ENCODE measurements around the gene CD40.

Gene CD40

GRCh38 chr20:46122516-46123481 is 4.7 kb downstream of the CD40 start:
- no peak for DNase-seq (ENCODE audit: low read depth in 1 of 2, low spot score in 1 of 2)

DNA sequence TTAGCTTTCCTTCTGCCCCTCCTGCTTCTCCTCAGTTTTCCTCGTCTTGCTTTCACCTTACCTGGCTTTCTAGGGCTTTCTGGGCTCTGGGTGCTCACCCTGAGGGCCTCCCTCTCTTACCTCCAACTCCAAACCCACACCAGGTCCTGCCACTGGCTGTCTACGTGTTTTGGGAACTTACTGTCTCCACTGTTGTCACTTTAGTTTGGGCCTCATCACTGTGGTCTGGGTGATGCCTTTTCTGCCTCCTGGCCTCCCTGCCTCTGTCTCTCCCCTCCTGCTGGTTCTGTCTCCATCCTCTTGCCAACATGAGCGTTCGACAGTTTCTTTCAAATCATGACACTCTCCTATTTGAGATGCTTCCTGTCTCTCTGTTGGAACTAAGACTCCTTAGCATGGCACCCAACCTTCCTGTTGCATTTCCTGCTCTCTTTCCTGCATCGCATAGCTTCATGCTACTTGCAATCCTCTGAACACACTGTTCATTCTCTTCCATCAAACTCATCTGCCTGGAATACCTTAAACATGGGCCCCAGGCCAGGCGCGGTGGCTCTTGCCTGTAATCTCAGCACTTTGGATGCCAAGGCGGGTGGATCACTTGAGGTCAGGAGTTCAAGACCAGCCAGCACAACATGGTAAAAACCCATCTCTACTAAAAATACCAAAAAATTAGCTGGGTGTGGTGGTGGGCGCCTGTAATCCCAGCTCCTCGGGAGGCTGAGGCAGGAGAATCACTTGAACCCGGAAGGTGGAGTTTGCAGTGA is 5.5 kb downstream of the CD40 start:
- no peak for DNase-seq (ENCODE audit: low read depth in 1 of 2, low spot score in 1 of 2)

DNA sequence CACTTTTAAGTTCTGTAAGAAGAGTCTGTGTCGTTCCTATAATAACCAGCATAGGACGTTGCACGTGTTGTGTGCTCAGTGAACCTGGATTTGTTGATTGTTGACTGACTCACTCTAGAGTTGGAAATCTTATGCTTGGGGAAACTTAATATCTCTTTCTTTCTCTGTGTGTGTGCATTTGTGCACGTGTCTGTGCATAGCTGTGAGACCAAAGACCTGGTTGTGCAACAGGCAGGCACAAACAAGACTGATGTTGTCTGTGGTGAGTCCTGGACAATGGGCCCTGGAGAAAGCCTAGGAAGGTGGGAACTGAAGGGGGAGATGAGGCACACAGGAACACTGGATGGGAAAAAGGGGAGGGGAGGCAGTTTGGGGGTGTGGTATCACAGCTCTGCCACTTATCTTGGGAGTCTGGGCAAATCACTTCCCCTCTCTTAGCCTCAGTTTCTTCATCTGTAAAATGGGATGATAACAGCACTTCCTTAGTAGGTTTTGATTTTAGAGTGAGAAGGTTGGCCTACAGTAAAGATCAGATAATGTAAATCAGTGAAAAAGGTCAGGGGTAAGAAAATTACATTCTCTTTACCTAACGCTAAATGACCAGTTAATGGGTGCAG is 8.4 kb downstream of the CD40 start:
- DNase-seq (ENCODE audit: low read depth in 1 of 2, low spot score in 1 of 2), result no peak

GRCh38 chr20:46127396-46128010 is 9.4 kb downstream of the CD40 start:
- DNase-seq (ENCODE audit: low read depth in 1 of 2, low spot score in 1 of 2), result no peak

DNA sequence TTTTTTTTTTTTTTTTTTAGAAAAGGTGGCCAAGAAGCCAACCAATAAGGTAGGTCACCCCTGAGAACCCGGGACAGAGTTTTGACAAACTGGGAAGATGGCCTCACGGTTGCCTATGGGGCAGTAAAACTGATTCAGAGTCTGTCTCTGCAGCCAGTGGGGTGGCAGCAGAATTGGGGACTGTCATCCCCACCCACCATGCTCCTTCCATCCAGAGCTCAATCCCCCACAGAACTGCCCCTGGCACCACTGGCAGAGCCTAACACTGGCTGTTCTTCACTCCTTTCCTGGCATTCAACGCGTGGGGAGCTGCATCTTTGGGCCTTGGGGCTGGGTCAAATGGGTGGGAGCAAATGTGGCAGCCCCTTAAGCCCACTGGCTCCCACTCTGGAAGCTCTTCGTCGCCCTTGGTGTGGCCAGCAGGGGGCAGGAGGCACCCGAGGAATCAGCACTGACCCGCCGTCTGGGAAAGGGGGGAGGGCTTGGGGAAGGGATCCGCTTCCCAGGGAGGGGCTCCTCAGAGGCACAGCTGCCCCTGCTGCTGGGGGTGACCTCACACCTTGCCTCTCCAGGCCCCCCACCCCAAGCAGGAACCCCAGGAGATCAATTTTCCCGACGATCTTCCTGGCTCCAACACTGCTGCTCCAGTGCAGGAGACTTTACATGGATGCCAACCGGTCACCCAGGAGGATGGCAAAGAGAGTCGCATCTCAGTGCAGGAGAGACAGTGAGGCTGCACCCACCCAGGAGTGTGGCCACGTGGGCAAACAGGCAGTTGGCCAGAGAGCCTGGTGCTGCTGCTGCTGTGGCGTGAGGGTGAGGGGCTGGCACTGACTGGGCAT is 10.4 kb downstream of the CD40 start:
- DNase-seq (ENCODE audit: low read depth in 1 of 2, low spot score in 1 of 2), result no peak

GRCh38 chr20:46129955-46130481 is 11.9 kb downstream of the CD40 start:
- no peak for DNase-seq (ENCODE audit: low read depth in 1 of 2, low spot score in 1 of 2)

DNA sequence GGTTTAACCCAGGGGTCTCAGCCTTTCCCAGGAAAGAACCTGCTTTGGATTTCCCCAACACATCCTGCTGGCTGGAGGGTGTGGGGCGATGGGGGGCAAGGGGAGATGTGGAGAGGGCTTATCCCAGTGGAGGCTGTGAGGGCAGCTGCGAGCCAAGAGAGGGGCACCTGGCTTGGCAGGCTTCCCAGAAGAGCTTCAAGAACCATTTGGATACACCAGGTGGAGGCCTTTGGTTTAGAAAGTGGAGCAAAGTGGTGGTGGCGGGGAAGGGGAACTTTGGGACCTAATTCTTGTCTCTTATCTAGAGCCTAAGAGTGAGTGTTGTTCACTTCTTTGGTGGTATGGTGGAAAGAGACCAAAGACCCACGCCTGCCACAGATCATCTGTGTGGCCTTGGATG is 12.4 kb downstream of the CD40 start:
- DNase-seq (ENCODE audit: low read depth in 1 of 2, low spot score in 1 of 2), result no peak

GRCh38 chr20:46131396-46131795 is 13.3 kb downstream of the CD40 start:
- no peak for DNase-seq (ENCODE audit: low read depth in 1 of 2, low spot score in 1 of 2)

DNA sequence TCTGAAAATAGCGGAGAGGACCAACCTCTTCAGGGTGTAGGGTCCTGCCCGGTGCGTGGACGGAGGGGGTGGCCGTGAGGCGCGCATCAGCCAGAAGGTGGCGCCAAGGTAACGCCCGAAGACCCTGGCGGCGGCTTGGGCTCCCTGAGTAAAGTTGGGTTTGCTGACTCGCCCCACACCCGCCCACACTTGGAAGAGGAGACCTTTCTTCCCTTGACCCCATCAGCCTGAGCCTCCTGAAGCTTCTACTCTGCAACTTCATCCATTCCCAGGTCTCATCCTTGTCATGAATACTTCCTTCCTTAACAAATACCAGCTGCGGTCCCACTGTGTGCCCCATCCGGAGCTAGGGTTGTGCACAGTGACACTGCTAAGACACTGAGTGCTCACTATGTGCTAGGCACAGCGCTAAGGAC is 14.6 kb downstream of the CD40 start:
- DNase-seq (ENCODE audit: low read depth in 1 of 2, low spot score in 1 of 2), result peak; percentile 16 to 38

- no peak for DNase-seq (ENCODE audit: low read depth in 1 of 2, low spot score in 1 of 2)
These were observed 16.0 kb downstream of the CD40 start for GRCh38 chr20:46133886-46134654.

DNA sequence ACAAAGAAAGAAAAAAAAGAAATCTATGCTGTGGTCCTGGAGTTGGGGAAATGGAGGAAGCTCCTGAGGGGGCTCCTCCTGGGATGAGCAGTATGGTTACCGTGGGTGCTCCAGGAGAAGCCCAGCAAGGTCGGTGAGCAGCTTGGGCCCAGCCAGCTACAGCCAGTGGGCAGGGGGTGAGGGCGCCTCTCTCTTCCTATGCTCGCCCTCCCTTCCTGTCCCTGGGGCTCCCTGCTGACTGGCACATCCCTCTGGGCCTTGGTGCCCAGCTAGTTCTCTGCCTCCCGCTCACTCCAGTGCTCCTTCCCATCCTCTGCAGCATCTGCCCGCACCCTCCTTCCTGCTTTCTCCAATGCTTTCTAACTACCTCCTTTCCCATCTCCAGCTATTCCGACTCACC is 16.6 kb downstream of the CD40 start:
- no peak for DNase-seq (ENCODE audit: low read depth in 1 of 2, low spot score in 1 of 2)

- DNase-seq (ENCODE audit: low read depth in 1 of 2, low spot score in 1 of 2), result no peak
These were observed 17.9 kb downstream of the CD40 start for GRCh38 chr20:46135856-46136633.

DNA sequence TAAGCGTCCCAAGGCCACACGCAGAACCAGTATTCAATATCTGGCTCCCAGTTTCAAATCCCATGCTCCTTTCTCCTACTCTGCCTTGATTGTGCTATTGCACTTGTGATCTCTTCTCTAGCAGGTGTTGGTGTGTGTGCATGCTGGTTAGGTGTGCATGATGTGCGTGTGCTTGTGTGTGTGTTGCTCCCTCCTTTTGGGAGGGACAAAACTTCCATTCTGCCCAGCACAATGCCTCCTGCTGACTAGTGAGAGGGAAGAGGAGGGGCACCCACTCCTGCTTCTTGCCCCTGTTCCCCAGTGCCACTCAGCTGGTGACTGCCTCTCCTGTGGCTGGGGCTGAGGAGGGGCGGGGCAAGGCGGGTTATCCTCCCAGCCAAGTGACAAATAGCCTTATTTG is 19.7 kb downstream of the CD40 start:
- no peak for DNase-seq (ENCODE audit: low read depth in 1 of 2, low spot score in 1 of 2)

- DNase-seq (ENCODE audit: low read depth in 1 of 2, low spot score in 1 of 2), result no peak
These were observed 21.3 kb downstream of the CD40 start for GRCh38 chr20:46139266-46139889.

GRCh38 chr20:46139908-46140482 is 21.9 kb downstream of the CD40 start:
- no peak for DNase-seq (ENCODE audit: low read depth in 1 of 2, low spot score in 1 of 2)

DNA sequence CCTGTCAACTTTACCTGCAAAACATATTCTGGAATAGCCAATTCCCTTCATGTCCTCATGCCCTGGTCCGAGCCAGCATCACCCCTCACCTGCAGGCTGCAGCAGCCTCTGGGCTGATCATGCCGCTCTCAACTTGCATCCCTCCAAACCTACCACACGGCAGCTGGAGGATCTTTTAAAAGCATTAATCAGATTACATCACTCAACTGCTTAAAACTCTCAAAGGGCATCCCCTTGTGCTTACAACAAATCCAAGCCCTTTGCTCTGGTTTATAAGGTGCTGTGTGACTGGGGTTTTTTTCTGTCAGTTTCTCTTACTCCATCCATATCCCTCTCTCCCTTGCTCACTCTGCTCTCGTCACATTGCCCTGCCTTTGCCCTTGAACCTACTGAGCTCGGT is 24.0 kb downstream of the CD40 start:
- DNase-seq (ENCODE audit: low read depth in 1 of 2, low spot score in 1 of 2), result no peak

GRCh38 chr20:46144432-46145025 is 26.4 kb downstream of the CD40 start:
- no peak for DNase-seq (ENCODE audit: low read depth in 1 of 2, low spot score in 1 of 2)
